H1 (cell line): ENCODE measurements around the gene NCAPG2. TPM values are rescaled to one million over a fixed set of nuclear protein-coding genes. Genes with fewer than 3 reads are reported as not detected.

Experiments
- polyA plus RNA-seq, 7 experiments: library from polyadenylated mRNA; depleted of rRNA in 3 of 7; stranded (reverse) in 5 of 7; unstranded in 2 of 7; fragments of >200 nt in 5 of 7; fragments of 200-250 nt in 2 of 7; gene quantifications; 1 replicate in 5 of 7; 2 replicates in 1 of 7; 4 replicates in 1 of 7; pipeline versions ENCODE4 v1.2.1 to v1.2.3, GENCODE V29; 2011 to 2013; ENCODE audit warnings: missing spikeins in 2 of 7, mixed read lengths in 2 of 7
- total RNA-seq: library from RNA; stranded (reverse); fragmentation: NEBNext Ultra II Directional; extraction: Animal tissue kit (Norgen Biotek cat#: 25700); gene quantifications from 2 replicates; pipeline ENCODE4 v1.2.1, GENCODE V29; 2021
- TF ChIP-seq, protein P1 (sequence below): fragments of 300-600 bp; sonication (generic); IDR thresholded peaks from 2 replicates; pipeline ENCODE4 v1.7.1; 2012; ENCODE audit warnings: low read length, moderate library complexity, mild to moderate bottlenecking, inconsistent platforms; ENCODE audit not compliant: insufficient replicate concordance

The NCAPG2 gene
- total and polyA plus RNA-seq, 2 of the 8 experiments (the other 6 are each of a cell fraction or from before 2014, with no cell fraction given) = 49.9 to 119 TPM

DNA sequence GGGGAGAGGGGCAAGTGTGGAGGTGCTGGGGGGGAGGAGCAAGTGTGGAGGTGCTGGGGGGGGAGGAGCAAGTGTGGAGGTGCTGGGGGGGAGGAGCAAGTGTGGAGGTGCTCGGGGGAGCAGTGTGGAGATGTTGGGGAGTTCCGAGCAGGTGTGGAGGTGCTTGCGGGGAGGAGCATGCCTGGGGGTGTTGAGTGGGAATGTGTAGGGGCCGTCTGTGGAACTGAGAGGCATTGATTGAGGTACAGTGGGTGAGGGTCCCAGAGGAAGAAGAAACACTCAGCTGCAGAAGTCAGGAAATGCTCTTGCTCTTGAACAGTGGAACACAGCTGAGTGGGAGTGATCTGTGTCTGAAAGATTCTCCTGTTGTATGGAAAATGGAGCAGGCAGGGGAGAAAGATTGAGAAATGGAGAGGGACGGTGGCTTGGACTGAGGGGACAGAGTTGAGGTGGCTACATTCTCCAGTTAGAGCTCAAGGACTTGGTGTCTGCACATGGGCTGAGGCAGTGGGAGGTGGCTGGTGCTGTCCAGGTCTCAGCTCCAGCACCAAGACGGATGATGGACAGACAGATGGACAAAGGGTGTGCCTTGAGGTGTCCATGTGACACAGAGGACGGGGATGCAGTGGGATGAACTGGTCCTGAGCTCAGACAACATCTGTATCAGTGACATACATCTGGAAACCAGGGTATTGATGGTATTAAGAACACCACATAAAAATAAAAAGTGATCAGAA, 25.2 kb upstream of the NCAPG2 start (continued):
- TF ChIP-seq, protein P1, sequence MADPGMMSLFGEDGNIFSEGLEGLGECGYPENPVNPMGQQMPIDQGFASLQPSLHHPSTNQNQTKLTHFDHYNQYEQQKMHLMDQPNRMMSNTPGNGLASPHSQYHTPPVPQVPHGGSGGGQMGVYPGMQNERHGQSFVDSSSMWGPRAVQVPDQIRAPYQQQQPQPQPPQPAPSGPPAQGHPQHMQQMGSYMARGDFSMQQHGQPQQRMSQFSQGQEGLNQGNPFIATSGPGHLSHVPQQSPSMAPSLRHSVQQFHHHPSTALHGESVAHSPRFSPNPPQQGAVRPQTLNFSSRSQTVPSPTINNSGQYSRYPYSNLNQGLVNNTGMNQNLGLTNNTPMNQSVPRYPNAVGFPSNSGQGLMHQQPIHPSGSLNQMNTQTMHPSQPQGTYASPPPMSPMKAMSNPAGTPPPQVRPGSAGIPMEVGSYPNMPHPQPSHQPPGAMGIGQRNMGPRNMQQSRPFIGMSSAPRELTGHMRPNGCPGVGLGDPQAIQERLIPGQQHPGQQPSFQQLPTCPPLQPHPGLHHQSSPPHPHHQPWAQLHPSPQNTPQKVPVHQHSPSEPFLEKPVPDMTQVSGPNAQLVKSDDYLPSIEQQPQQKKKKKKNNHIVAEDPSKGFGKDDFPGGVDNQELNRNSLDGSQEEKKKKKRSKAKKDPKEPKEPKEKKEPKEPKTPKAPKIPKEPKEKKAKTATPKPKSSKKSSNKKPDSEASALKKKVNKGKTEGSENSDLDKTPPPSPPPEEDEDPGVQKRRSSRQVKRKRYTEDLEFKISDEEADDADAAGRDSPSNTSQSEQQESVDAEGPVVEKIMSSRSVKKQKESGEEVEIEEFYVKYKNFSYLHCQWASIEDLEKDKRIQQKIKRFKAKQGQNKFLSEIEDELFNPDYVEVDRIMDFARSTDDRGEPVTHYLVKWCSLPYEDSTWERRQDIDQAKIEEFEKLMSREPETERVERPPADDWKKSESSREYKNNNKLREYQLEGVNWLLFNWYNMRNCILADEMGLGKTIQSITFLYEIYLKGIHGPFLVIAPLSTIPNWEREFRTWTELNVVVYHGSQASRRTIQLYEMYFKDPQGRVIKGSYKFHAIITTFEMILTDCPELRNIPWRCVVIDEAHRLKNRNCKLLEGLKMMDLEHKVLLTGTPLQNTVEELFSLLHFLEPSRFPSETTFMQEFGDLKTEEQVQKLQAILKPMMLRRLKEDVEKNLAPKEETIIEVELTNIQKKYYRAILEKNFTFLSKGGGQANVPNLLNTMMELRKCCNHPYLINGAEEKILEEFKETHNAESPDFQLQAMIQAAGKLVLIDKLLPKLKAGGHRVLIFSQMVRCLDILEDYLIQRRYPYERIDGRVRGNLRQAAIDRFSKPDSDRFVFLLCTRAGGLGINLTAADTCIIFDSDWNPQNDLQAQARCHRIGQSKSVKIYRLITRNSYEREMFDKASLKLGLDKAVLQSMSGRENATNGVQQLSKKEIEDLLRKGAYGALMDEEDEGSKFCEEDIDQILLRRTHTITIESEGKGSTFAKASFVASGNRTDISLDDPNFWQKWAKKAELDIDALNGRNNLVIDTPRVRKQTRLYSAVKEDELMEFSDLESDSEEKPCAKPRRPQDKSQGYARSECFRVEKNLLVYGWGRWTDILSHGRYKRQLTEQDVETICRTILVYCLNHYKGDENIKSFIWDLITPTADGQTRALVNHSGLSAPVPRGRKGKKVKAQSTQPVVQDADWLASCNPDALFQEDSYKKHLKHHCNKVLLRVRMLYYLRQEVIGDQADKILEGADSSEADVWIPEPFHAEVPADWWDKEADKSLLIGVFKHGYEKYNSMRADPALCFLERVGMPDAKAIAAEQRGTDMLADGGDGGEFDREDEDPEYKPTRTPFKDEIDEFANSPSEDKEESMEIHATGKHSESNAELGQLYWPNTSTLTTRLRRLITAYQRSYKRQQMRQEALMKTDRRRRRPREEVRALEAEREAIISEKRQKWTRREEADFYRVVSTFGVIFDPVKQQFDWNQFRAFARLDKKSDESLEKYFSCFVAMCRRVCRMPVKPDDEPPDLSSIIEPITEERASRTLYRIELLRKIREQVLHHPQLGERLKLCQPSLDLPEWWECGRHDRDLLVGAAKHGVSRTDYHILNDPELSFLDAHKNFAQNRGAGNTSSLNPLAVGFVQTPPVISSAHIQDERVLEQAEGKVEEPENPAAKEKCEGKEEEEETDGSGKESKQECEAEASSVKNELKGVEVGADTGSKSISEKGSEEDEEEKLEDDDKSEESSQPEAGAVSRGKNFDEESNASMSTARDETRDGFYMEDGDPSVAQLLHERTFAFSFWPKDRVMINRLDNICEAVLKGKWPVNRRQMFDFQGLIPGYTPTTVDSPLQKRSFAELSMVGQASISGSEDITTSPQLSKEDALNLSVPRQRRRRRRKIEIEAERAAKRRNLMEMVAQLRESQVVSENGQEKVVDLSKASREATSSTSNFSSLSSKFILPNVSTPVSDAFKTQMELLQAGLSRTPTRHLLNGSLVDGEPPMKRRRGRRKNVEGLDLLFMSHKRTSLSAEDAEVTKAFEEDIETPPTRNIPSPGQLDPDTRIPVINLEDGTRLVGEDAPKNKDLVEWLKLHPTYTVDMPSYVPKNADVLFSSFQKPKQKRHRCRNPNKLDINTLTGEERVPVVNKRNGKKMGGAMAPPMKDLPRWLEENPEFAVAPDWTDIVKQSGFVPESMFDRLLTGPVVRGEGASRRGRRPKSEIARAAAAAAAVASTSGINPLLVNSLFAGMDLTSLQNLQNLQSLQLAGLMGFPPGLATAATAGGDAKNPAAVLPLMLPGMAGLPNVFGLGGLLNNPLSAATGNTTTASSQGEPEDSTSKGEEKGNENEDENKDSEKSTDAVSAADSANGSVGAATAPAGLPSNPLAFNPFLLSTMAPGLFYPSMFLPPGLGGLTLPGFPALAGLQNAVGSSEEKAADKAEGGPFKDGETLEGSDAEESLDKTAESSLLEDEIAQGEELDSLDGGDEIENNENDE = no peak
